ENCODE data around the gene C11orf24. TPM values are rescaled to one million over a fixed set of nuclear protein-coding genes. Genes with fewer than 3 reads are reported as not detected.

C11orf24 gene
- total and polyA plus RNA-seq, 9 of the 15 experiments (the other 6 are each of a cell fraction or from before 2014, with no cell fraction given) = 2.0 to 65.2 (median 32.5) TPM

GRCh38 chr11:68271023-68271780 is 571 bp downstream of the C11orf24 start (continued):
- TF ChIP-seq SIN3A (IDR thresholded peaks at IDR 0.05; ENCODE audit: borderline replicate concordance in 2 of 2, control insufficient read depth in 1 of 2, low read depth in 2 of 2, low read length in 2 of 2) (peak in 1 of 2 experiments; percentile 84; a peak in 1 of 4 replicates), BRF1 (IDR thresholded peaks at IDR 0.05; ENCODE audit: borderline replicate concordance, extremely low read depth, insufficient read length) (no peak), ZNF584 (CRISPR knock-in tag; IDR thresholded peaks at IDR 0.05; ENCODE audit: low read depth) (peak; percentile 81; the same call in 1 of the 2 replicates), CEBPZ (IDR thresholded peaks at IDR 0.05; ENCODE audit: borderline replicate concordance, low read depth, low read length) (no peak), EP400 (IDR thresholded peaks at IDR 0.05) (peak; percentile 15; the same call in 1 of the 2 replicates), SIX5 (IDR thresholded peaks at IDR 0.05; ENCODE audit: borderline replicate concordance in 1 of 2, insufficient read depth in 1 of 2, low read depth in 1 of 2, low read length in 2 of 2) (no peak), HOXB6 (CRISPR knock-in tag; IDR thresholded peaks at IDR 0.05; ENCODE audit: borderline replicate concordance) (peak; percentile 13; the same call in 1 of the 2 replicates), RBM22 (IDR thresholded peaks at IDR 0.05; ENCODE audit: low read depth, low read length, poor library complexity, severe bottlenecking) (peak; percentile 13), CBX2 (IDR thresholded peaks at IDR 0.05; ENCODE audit: insufficient read depth, low read length, poor library complexity, severe bottlenecking) (no peak), CSDE1 (IDR thresholded peaks at IDR 0.05) (no peak; a peak in 1 of 4 replicates), AFF1 (IDR thresholded peaks at IDR 0.05; ENCODE audit: low read depth in 1 of 2, partially characterized antibody in 2 of 2) (peak in 1 of 2 experiments; percentile 66), ZNF780A (CRISPR knock-in tag; IDR thresholded peaks at IDR 0.05) (no peak), ZNF766 (CRISPR knock-in tag; conservative IDR thresholded peaks at IDR 0.05) (0 out of 2 replicates have a peak, but pooled peaks have one; percentile 38), ETS1 (conservative IDR thresholded peaks at IDR 0.05; ENCODE audit: control insufficient read depth, low read depth, low read length) (0 out of 2 replicates have a peak, but pooled peaks have one; percentile 38), MAFK (IDR thresholded peaks at IDR 0.05; ENCODE audit: low read length) (no peak), ZBTB7A (IDR thresholded peaks at IDR 0.05; ENCODE audit: borderline replicate concordance, control insufficient read depth, low read depth, low read length) (peak; percentile 55; the same call in 1 of the 2 replicates)
